ENCODE results near the gene CCR5.
"Not testable (repeated sequence)": the region's sequence is repeated elsewhere in the genome, so short reads cannot be mapped to it uniquely, and the experiment has no call there.

CCR5 gene

GRCh38 chr3:46388847-46389246 lies 18.1 kb downstream of the CCR5 start:
- not testable (repeated sequence) for DNase-seq

- DNase-seq: no peak
Observed at GRCh38 chr3:46389306-46389705, 18.6 kb downstream of the CCR5 start.

- DNase-seq: not testable (repeated sequence)
Observed at GRCh38 chr3:46391526-46391925, 20.8 kb downstream of the CCR5 start.

- no peak for DNase-seq
Observed at GRCh38 chr3:46393011-46393410, 22.3 kb downstream of the CCR5 start.

- DNase-seq: no peak
Observed at GRCh38 chr3:46393554-46394434, 23.0 kb downstream of the CCR5 start.

- DNase-seq: peak in 1 of 2 experiments; percentile 20
Observed at GRCh38 chr3:46395210-46395661, 24.5 kb downstream of the CCR5 start.

- no peak for DNase-seq
Observed at GRCh38 chr3:46395766-46396530, 25.2 kb downstream of the CCR5 start.

GRCh38 chr3:46397111-46397510 lies 26.4 kb downstream of the CCR5 start:
- DNase-seq: no peak

GRCh38 chr3:46398186-46398955 lies 27.6 kb downstream of the CCR5 start:
- no peak for DNase-seq

- DNase-seq: no peak
Observed at GRCh38 chr3:46399098-46399497, 28.4 kb downstream of the CCR5 start.

- no peak for DNase-seq
Observed at GRCh38 chr3:46399557-46399956, 28.8 kb downstream of the CCR5 start.

- DNase-seq: no peak
Observed at GRCh38 chr3:46400000-46400734, 29.4 kb downstream of the CCR5 start.

- DNase-seq: no peak
Observed at GRCh38 chr3:46400846-46401245, 30.1 kb downstream of the CCR5 start.

GRCh38 chr3:46401579-46401978 lies 30.8 kb downstream of the CCR5 start:
- DNase-seq: no peak

- DNase-seq: not testable (repeated sequence)
Observed at GRCh38 chr3:46402902-46403301, 32.2 kb downstream of the CCR5 start.

GRCh38 chr3:46405301-46406019 lies 34.7 kb downstream of the CCR5 start:
- DNase-seq: no peak

GRCh38 chr3:46406443-46406787 lies 35.7 kb downstream of the CCR5 start:
- DNase-seq: no peak

- no peak for DNase-seq
Observed at GRCh38 chr3:46406788-46407611, 36.3 kb downstream of the CCR5 start, which contains the start of the genes CCR5AS and CCRL2. Gene CCR5AS, minus strand, starts transcription at chr3:46407066. Gene CCRL2, plus strand, starts transcription at chr3:46407259. Its CDS starts 821 bp downstream, at chr3:46408080.

GRCh38 chr3:46407970-46408369 lies 37.2 kb downstream of the CCR5 start:
- DNase-seq: no peak

- DNase-seq: no peak
Observed at GRCh38 chr3:46408853-46409252, 38.1 kb downstream of the CCR5 start.
